Prostate gland (tissue), 2 donors: Measurements from ENCODE around the gene C1QTNF6.

ENCODE experiments used
- POLR2A ChIP-seq: fragments of 450-650 bp; IDR thresholded peaks from one replicate; pipeline ENCODE4 v1.6.1; 2016; ENCODE audit warnings: antibody characterized with exemption, mild to moderate bottlenecking
- POLR2AphosphoS5 ChIP-seq: sonication (generic); formaldehyde crosslinking; IDR thresholded peaks from one replicate; pipeline ENCODE4 v1.6.1; 2017; ENCODE audit warnings: antibody characterized with exemption
- TF ChIP-seq, protein P1 (sequence below), 4 experiments: fragments of 200-600 bp in 2 of 4; fragments of 450-650 bp in 2 of 4; sonication (generic) in 2 of 4; IDR thresholded peaks; 1 replicate in 3 of 4; 2 replicates in 1 of 4; pipeline ENCODE4 v1.5.1; 2016 to 2019; ENCODE audit warnings: antibody characterized with exemption in 4 of 4, mild to moderate bottlenecking in 2 of 4, moderate library complexity in 2 of 4

DNA sequence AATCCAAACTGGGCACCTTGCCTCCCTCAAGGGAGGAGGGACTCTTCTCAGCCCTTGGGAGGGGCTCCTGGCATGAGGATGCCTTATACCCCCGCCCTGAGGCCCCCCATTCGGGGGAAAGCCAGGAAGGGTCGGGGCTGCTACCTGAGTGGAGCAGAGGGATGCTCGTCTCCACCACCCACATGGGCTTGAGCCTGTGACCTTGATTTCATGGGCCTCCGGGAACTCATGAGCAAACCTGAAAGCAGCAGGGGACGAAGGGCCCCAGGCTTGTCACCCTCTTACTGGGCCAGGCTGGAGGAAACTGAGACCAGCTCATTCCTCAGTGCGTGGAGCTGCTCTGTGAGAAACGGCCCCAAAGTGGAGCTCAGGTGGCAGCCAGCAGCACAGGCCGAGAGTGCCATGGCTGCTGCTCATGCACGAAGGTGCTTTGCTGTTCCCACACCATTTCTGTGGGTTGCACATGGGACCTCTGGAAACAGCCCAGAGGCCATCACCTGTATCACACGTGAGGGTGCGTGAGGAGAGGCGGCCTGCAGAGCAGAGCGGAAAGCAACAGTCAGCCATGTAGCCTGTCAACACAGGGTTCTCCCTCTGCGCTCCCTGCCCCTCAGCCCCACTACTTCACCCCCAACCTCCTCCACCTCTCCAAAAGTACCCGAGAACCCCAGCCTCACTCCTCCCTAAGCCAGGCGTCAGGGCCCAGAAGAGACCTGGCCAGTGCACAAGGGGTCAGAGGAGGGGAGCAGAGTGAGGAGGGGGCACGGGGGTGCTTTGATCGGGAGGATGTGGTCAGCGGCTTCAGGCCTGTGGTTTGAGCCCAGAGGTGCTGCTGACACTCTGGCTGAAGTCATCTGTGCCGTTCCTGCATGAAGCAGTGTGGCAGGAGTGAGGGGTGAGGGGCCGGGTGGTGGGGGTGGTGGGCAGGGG, 24.2 kb downstream of the C1QTNF6 start:
- TF ChIP-seq, protein P1, sequence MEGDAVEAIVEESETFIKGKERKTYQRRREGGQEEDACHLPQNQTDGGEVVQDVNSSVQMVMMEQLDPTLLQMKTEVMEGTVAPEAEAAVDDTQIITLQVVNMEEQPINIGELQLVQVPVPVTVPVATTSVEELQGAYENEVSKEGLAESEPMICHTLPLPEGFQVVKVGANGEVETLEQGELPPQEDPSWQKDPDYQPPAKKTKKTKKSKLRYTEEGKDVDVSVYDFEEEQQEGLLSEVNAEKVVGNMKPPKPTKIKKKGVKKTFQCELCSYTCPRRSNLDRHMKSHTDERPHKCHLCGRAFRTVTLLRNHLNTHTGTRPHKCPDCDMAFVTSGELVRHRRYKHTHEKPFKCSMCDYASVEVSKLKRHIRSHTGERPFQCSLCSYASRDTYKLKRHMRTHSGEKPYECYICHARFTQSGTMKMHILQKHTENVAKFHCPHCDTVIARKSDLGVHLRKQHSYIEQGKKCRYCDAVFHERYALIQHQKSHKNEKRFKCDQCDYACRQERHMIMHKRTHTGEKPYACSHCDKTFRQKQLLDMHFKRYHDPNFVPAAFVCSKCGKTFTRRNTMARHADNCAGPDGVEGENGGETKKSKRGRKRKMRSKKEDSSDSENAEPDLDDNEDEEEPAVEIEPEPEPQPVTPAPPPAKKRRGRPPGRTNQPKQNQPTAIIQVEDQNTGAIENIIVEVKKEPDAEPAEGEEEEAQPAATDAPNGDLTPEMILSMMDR (IDR thresholded peaks at IDR 0.05): no peak
- TF ChIP-seq POLR2A: no peak
- no peak for TF ChIP-seq POLR2AphosphoS5
